ENCODE data around the gene USP13. TPM values are rescaled to one million over a fixed set of nuclear protein-coding genes. Genes with fewer than 3 reads are reported as not detected.
"Not testable (repeated sequence)": the region's sequence is repeated elsewhere in the genome, so short reads cannot be mapped to it uniquely, and the experiment has no call there.

USP13 gene
- total RNA-seq, 1 experiment from 2014 or later: 14.8 TPM

- Histone ChIP-seq H4K20me1 (ENCODE audit: low read length) (0 out of 2 replicates have a peak, but pooled peaks cover 5% of the 10 kb centered on the region), H3K36me3 (ENCODE audit: low read depth, low read length) (no peaks in the 10 kb centered on the region), H3F3A (ENCODE audit: low read length, unreplicated experiment) (no peaks in the 10 kb centered on the region), H3K27ac (ENCODE audit: low read length) (no peak overlapping the region), H3K4me1 (ENCODE audit: insufficient read depth, low read length) (no peaks in the 10 kb centered on the region), H3K4me3 (ENCODE audit: low read length) (no peak overlapping the region), H3K79me2 (ENCODE audit: low read length) (peaks cover 30% of the 10 kb centered on the region), H3K4me2 (ENCODE audit: low read length) (no peak overlapping the region), H3K27me3 (ENCODE audit: low read length) (no peaks in the 10 kb centered on the region), H3K9ac (ENCODE audit: low read length) (no peak overlapping the region), H3K9me2 (replicated peaks; ENCODE audit: low read length) (no peaks in the 10 kb centered on the region), H3K9me3 (ENCODE audit: low read length) (no peaks in the 10 kb centered on the region), H2AFZ (ENCODE audit: low read length) (no peak overlapping the region)
- intact Hi-C loops (cut with micrococcal nuclease): no loop called here
- POLR2A ChIA-PET (ENCODE audit: unreplicated experiment): no interaction called here
- CTCF ChIA-PET: no interaction called here
- DNase-seq (no peak), ATAC-seq (no peak)
- TF ChIP-seq CTCF (conservative IDR thresholded peaks at IDR 0.05; ENCODE audit: low read depth, low read length) (no peak), EZH2phosphoT487 (IDR thresholded peaks at IDR 0.05; ENCODE audit: borderline replicate concordance, low read length) (no peak), EZH2 (IDR thresholded peaks at IDR 0.05; ENCODE audit: low read length, unreplicated experiment) (no peak)
- no TSS peak for BruUV-seq (replicated peaks)
Observed at GRCh38 chr3:179682426-179683080, 29.7 kb downstream of the USP13 start.

- CTCF ChIA-PET; intact Hi-C loops (cut with micrococcal nuclease); H3F3A ChIP-seq (ENCODE audit: low read length, unreplicated experiment); H3K9me3 ChIP-seq (ENCODE audit: low read length); DNase-seq; H2AFZ ChIP-seq (ENCODE audit: low read length); H3K9me2 ChIP-seq (replicated peaks; ENCODE audit: low read length); H3K4me1 ChIP-seq (ENCODE audit: insufficient read depth, low read length); ATAC-seq; H3K27me3 ChIP-seq (ENCODE audit: low read length); H4K20me1 ChIP-seq (ENCODE audit: low read length); H3K9ac ChIP-seq (ENCODE audit: low read length); H3K27ac ChIP-seq (ENCODE audit: low read length); BruUV-seq (replicated peaks); H3K4me2 ChIP-seq (ENCODE audit: low read length); POLR2A ChIA-PET (ENCODE audit: unreplicated experiment); H3K36me3 ChIP-seq (ENCODE audit: low read depth, low read length); H3K4me3 ChIP-seq (ENCODE audit: low read length): not testable (repeated sequence)
- peaks cover 23% of the 10 kb centered on the region for H3K79me2 ChIP-seq (ENCODE audit: low read length)
Observed at GRCh38 chr3:179683286-179683685, 30.4 kb downstream of the USP13 start.

- DNase-seq (no peak), ATAC-seq (peak; percentile 56)
- H3K27me3 ChIP-seq (ENCODE audit: low read length): no peaks in the 10 kb centered on the region
- H3K36me3 ChIP-seq (ENCODE audit: low read depth, low read length): no peaks in the 10 kb centered on the region
- no peaks in the 10 kb centered on the region for H3K9me2 ChIP-seq (replicated peaks; ENCODE audit: low read length)
- no peaks in the 10 kb centered on the region for H3F3A ChIP-seq (ENCODE audit: low read length, unreplicated experiment)
- H3K79me2 ChIP-seq (ENCODE audit: low read length): peaks cover 11% of the 10 kb centered on the region
- H4K20me1 ChIP-seq (ENCODE audit: low read length): peaks cover 6% of the 10 kb centered on the region; the same call in 1 of the 2 replicates
- no peak overlapping the region for H2AFZ ChIP-seq (ENCODE audit: low read length)
- H3K27ac ChIP-seq (ENCODE audit: low read length): no peak overlapping the region
- no peak overlapping the region for H3K9ac ChIP-seq (ENCODE audit: low read length)
- CTCF ChIA-PET: no interaction called here
- peaks cover 13% of the 10 kb centered on the region for H3K4me1 ChIP-seq (ENCODE audit: insufficient read depth, low read length)
- intact Hi-C loops (cut with micrococcal nuclease): loop anchor here (2.0 kb wide), 1 partner anchor 35 kb away; the partner anchor contains the start of gene USP13
- H3K9me3 ChIP-seq (ENCODE audit: low read length): no peaks in the 10 kb centered on the region
- TF ChIP-seq CTCF (conservative IDR thresholded peaks at IDR 0.05; ENCODE audit: low read depth, low read length): no peak
- no peak for TF ChIP-seq EZH2phosphoT487 (IDR thresholded peaks at IDR 0.05; ENCODE audit: borderline replicate concordance, low read length)
- TF ChIP-seq EZH2 (IDR thresholded peaks at IDR 0.05; ENCODE audit: low read length, unreplicated experiment): no peak
- H3K4me3 ChIP-seq (ENCODE audit: low read length): no peak overlapping the region
- POLR2A ChIA-PET (ENCODE audit: unreplicated experiment): no interaction called here
- H3K4me2 ChIP-seq (ENCODE audit: low read length): peak overlapping the region; percentile 14; the same call in 1 of the 2 replicates
- BruUV-seq (replicated peaks): no TSS peak
Observed at GRCh38 chr3:179687967-179688535, 35.2 kb downstream of the USP13 start.

Measured in PC-3 (cell line).